GM12874 (cell line): ENCODE measurements around the gene LIN37.
A peak's percentile ranks its signal among the peaks of the same experiment; 100 is the strongest.

Source experiments
- CTCF ChIP-seq: IDR thresholded peaks from 2 replicates; pipeline ENCODE4 v1.5.1; 2011; ENCODE audit warnings: low read depth, mild to moderate bottlenecking, control low read depth, low read length, moderate library complexity; ENCODE audit not compliant: insufficient read depth

Gene LIN37

GRCh38 chr19:35788205-35788960, 40.0 kb downstream of the LIN37 start:
- no peak for TF ChIP-seq CTCF

- TF ChIP-seq CTCF, result no peak
Measured at GRCh38 chr19:35789195-35789977, 41.0 kb downstream of the LIN37 start.

- TF ChIP-seq CTCF, result no peak
Measured at GRCh38 chr19:35789978-35790944, 41.9 kb downstream of the LIN37 start.

GRCh38 chr19:35790981-35791813, 42.8 kb downstream of the LIN37 start:
- TF ChIP-seq CTCF, result peak; percentile 45; the same call in 1 of the 2 replicates

GRCh38 chr19:35791814-35792279, 43.5 kb downstream of the LIN37 start:
- no peak for TF ChIP-seq CTCF

GRCh38 chr19:35792312-35792711, 43.9 kb downstream of the LIN37 start:
- no peak for TF ChIP-seq CTCF
